Mammary epithelial cell (primary cell): ENCODE results near the gene GNG3.

Experiments used
- EZH2 ChIP-seq: IDR thresholded peaks from 2 replicates; pipeline ENCODE4 v1.6.1; 2012; ENCODE audit warnings: low read length, inconsistent platforms, borderline replicate concordance
- TF ChIP-seq, protein P1 (sequence below), 2 donors: IDR thresholded peaks in 1 of 2; conservative IDR thresholded peaks in 1 of 2; 2 replicates each; pipeline ENCODE4 v1.5.1; 2011 to 2012; ENCODE audit warnings: inconsistent platforms in 2 of 2, low read length in 2 of 2, mild to moderate bottlenecking in 2 of 2, control low read depth in 1 of 2, low read depth in 1 of 2; ENCODE audit not compliant: insufficient read depth in 1 of 2; ENCODE audit errors: extremely low read depth in 1 of 2

DNA sequence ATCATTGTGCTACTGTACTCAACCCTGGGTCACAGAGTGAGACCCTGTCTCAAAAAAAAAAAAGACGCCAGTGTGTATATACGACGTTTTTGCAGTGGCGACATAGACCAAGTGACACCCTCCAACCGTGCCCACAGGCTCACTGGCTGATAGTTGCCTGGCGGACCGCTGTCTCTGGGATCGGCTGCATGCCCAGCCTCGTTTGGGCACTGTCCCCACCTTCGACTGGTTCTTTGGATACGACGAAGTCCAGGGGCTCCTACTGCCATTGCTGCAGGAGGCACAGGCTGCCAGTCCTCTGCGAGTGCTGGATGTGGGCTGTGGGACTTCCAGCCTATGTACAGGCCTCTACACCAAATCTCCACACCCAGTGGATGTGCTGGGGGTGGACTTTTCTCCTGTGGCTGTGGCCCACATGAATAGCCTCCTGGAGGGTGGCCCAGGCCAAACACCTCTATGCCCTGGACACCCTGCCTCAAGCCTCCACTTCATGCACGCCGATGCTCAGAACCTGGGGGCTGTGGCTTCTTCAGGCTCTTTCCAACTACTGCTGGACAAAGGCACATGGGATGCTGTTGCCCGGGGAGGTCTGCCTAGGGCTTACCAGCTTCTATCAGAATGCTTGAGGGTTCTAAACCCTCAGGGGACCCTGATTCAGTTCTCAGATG, 41.1 kb upstream of the GNG3 start:
- TF ChIP-seq, protein P1, sequence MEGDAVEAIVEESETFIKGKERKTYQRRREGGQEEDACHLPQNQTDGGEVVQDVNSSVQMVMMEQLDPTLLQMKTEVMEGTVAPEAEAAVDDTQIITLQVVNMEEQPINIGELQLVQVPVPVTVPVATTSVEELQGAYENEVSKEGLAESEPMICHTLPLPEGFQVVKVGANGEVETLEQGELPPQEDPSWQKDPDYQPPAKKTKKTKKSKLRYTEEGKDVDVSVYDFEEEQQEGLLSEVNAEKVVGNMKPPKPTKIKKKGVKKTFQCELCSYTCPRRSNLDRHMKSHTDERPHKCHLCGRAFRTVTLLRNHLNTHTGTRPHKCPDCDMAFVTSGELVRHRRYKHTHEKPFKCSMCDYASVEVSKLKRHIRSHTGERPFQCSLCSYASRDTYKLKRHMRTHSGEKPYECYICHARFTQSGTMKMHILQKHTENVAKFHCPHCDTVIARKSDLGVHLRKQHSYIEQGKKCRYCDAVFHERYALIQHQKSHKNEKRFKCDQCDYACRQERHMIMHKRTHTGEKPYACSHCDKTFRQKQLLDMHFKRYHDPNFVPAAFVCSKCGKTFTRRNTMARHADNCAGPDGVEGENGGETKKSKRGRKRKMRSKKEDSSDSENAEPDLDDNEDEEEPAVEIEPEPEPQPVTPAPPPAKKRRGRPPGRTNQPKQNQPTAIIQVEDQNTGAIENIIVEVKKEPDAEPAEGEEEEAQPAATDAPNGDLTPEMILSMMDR (conservative IDR thresholded peaks at IDR 0.05 in 1 of 2, IDR thresholded peaks at IDR 0.05 in 1 of 2; ENCODE audit: extremely low read depth in 1 of 2, insufficient read depth in 1 of 2, low read depth in 1 of 2, low read length in 2 of 2), result no peak
- TF ChIP-seq EZH2, result no peak
